CD4-positive, alpha-beta memory T cell (primary cell): ENCODE results near the gene CCDC13. TPM values are rescaled to one million over a fixed set of nuclear protein-coding genes. Genes with fewer than 3 reads are reported as not detected.

Experiments used
- CTCF ChIA-PET: fragments of 350-600 bp; sonication (Branson Sonifier 250); formaldehyde crosslinking; loops from one replicate; lab custom pipeline; 2021; ENCODE audit warnings: inconsistent platforms; ENCODE audit not compliant: partially characterized antibody; lab: Charles Lee
- POLR2A ChIA-PET: fragments of 350-600 bp; sonication (Branson Sonifier 250); formaldehyde crosslinking; loops from one replicate; lab custom pipeline; 2021; ENCODE audit not compliant: partially characterized antibody; lab: Charles Lee
- DNase-seq, 5 donors: peaks; one replicate each; pipeline versions ENCODE4 v3.0.0 to v3.0.0-alpha.2; 2020 to 2022; ENCODE audit warnings: mixed read lengths in 1 of 5
- H3K27ac ChIP-seq: one replicate; pipeline ENCODE4 v1.7.0; 2013; ENCODE audit warnings: low read depth, low read length
- H3K27me3 ChIP-seq: 2 replicates; pipeline ENCODE4 v1.7.0; 2013; ENCODE audit warnings: mild to moderate bottlenecking, low read length, moderate library complexity; ENCODE audit not compliant: insufficient read depth
- H3K36me3 ChIP-seq: 2 replicates; pipeline ENCODE4 v1.7.0; 2013; ENCODE audit warnings: mild to moderate bottlenecking, low read length, moderate library complexity; ENCODE audit not compliant: insufficient read depth
- H3K4me1 ChIP-seq: 2 replicates; pipeline ENCODE4 v1.7.0; 2013; ENCODE audit warnings: mild to moderate bottlenecking, low read length, moderate library complexity; ENCODE audit not compliant: insufficient read depth
- H3K4me3 ChIP-seq, 2 donors: one replicate each; pipeline ENCODE4 v1.7.0; 2013; ENCODE audit warnings: low read length in 2 of 2, mild to moderate bottlenecking in 1 of 2
- H3K9me3 ChIP-seq, 2 donors: one replicate each; pipeline ENCODE4 v1.7.0; 2013; ENCODE audit warnings: low read length in 2 of 2, control low read depth in 1 of 2; ENCODE audit not compliant: control insufficient read depth in 1 of 2
- H3K27ac Mint-ChIP-seq, 7 donors: one replicate each; pipeline ENCODE4 v1.8.0; 2020 to 2021; ENCODE audit warnings: mixed read lengths in 7 of 7, mild to moderate bottlenecking in 6 of 7, inconsistent platforms in 3 of 7, moderate library complexity in 3 of 7
- H3K27me3 Mint-ChIP-seq, 2 donors: one replicate each; pipeline ENCODE4 v1.8.0; 2020 to 2021; ENCODE audit warnings: mixed read lengths in 2 of 2
- H3K36me3 Mint-ChIP-seq, 2 donors: one replicate each; pipeline ENCODE4 v1.8.0; 2020 to 2021; ENCODE audit warnings: mixed read lengths in 2 of 2, inconsistent platforms in 1 of 2, mild to moderate bottlenecking in 1 of 2
- H3K4me1 Mint-ChIP-seq, 4 donors: one replicate each; pipeline ENCODE4 v1.8.0; 2020 to 2021; ENCODE audit warnings: mixed read lengths in 4 of 4, mild to moderate bottlenecking in 1 of 4
- H3K4me3 Mint-ChIP-seq, 8 donors: one replicate each; pipeline ENCODE4 v1.8.0; 2020 to 2021; ENCODE audit warnings: mixed read lengths in 8 of 8, mild to moderate bottlenecking in 7 of 8, moderate library complexity in 6 of 8, inconsistent platforms in 3 of 8
- H3K9me3 Mint-ChIP-seq, 8 donors: one replicate each; pipeline ENCODE4 v1.8.0; 2020 to 2021; ENCODE audit warnings: mixed read lengths in 8 of 8, mild to moderate bottlenecking in 5 of 8, inconsistent platforms in 3 of 8, moderate library complexity in 1 of 8
- intact Hi-C: fragments of 100-400 bp; cut with micrococcal nuclease; formaldehyde crosslinking; loops from one replicate; pipeline ENCODE4 v1.15.1; 2023
- polyA plus RNA-seq, 2 donors: library from polyadenylated mRNA; unstranded; fragments of 300-500 nt; fragmentation: Illumina TruSeq; gene quantifications; one replicate each; pipeline ENCODE4 v1.2.3, GENCODE V29; 2021
- total RNA-seq, 2 experiments: library from RNA; stranded (reverse); gene quantifications; one replicate each; pipeline ENCODE4 v1.2.3, GENCODE V29; 2021

Gene CCDC13
- total and polyA plus RNA-seq, 4 experiments from 2014 or later: 0.15 to 0.96 (median 0.49) TPM

DNA sequence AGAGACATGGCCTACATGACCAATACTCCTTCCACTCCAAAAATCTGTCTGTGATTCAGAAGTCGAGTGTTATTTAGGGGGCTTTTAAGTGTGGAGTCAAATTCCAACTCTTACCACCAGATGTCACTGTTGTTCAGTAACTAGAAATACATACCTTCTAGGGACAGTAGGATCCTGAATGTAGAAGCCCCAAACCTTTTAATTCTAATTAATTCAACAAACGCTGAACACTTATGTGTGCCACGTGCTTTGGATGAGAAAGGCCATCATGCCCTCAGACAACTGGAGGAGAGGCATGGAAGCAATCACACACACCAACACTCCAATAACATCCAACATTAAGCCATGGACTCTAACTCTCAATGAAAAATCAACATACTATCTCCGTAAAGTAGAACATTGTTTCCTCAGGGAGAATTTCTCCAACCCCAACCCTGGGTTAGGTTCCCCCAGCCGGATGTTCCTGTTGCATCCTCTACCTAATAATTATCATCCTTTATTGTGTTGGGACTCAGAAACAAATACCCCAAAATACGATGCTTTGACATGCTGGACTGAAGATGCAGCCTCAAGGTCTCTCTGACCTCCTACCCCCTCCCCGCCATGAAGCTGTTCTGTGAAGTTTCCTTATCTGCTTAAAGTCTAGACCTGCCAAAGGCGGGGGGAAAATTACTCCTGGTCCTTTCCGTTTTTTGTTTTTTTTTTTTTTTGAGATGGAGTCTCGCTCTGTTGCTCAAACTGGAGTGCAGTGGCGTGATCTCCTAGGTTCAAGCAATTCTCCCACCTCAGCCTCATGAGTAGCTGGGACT lies 8.0 kb upstream of the CCDC13 start:
- Histone ChIP-seq H3K27me3 (no peaks in the 10 kb centered on the region), H3K27ac (no peak overlapping the region), H3K36me3 (peaks cover 5% of the 10 kb centered on the region), H3K4me3 (no peak overlapping the region), H3K4me1 (no peaks in the 10 kb centered on the region), H3K9me3 (no peaks in the 10 kb centered on the region)
- peak in 4 of 5 donors; percentile 59 to 64 (median 61) for DNase-seq
- intact Hi-C loops: loop anchor here (1.0 to 5.0 kb wide), 4 partner anchors 50 to 1416 kb away; no protein-coding TSS in a partner anchor
- Mint-ChIP-seq H3K27me3 (no peaks in the 10 kb centered on the region), H3K9me3 (no peaks in the 10 kb centered on the region), H3K36me3 (peaks cover 12 to 25% of the 10 kb centered on the region in 2 donors), H3K4me1 (peaks cover 0 to 3% (median 2%) of the 10 kb centered on the region in 4 donors), H3K4me3 (no peak overlapping the region), H3K27ac (peak overlapping the region in 1 of 7 donors; percentile 43)
- ChIA-PET POLR2A (no interaction called here), CTCF (interaction anchor here (1.3 to 11.6 kb wide), 10 partner anchors 8 to 98 kb away, joined by 3 to 156 read pairs (median 9); partner anchors contain the start of genes CYP8B1 and HIGD1A)

DNA sequence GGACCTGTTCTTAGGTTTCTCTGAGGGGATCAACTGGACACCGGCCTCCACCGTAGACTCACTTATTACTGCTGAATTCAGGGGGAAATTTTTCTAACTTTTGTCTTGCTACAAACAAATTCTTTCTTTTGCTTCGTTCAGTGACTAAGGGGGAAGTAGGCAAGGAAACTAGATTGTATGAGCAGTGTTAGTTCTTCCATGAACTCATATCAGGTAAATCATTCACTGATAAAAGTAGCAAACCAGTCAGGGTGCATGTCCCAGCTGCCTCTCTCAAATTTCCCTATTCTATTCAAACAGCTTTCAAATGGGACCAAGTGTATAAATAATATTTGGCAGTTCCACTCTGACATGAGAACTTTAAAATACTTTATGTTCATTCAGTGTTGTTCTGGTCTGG lies 7.3 kb upstream of the CCDC13 start:
- Mint-ChIP-seq H3K36me3 (peaks cover 6 to 18% of the 10 kb centered on the region in 2 donors), H3K4me1 (peaks cover 0 to 2% (median under 1%) of the 10 kb centered on the region in 4 donors), H3K4me3 (no peak overlapping the region), H3K27me3 (no peaks in the 10 kb centered on the region), H3K9me3 (no peaks in the 10 kb centered on the region), H3K27ac (no peak overlapping the region)
- Histone ChIP-seq H3K9me3 (no peaks in the 10 kb centered on the region), H3K27ac (no peak overlapping the region), H3K36me3 (peaks cover 3% of the 10 kb centered on the region), H3K27me3 (no peaks in the 10 kb centered on the region), H3K4me3 (no peak overlapping the region), H3K4me1 (no peaks in the 10 kb centered on the region)
- ChIA-PET CTCF (interaction anchor here (0.8 to 11.6 kb wide), 20 partner anchors 8 to 110 kb away, joined by 3 to 156 read pairs (median 4); partner anchors contain the start of genes CYP8B1 and HIGD1A), POLR2A (interaction anchor here (1.0 to 1.2 kb wide), 2 partner anchors 59 to 101 kb away, joined by 4 read pairs; no protein-coding TSS in a partner anchor)
- no peak for DNase-seq
- intact Hi-C loops: loop anchor here (1.0 to 5.0 kb wide), 3 partner anchors 50 to 1417 kb away; no protein-coding TSS in a partner anchor

- DNase-seq: no peak
- H3K27me3 Mint-ChIP-seq: no peaks in the 10 kb centered on the region
- H3K36me3 ChIP-seq: no peaks in the 10 kb centered on the region
- H3K4me3 Mint-ChIP-seq: no peak overlapping the region
- no peak overlapping the region for H3K4me3 ChIP-seq
- peaks cover 0 to 2% (median under 1%) of the 10 kb centered on the region in 4 donors for H3K4me1 Mint-ChIP-seq
- peaks cover 2% of the 10 kb centered on the region for H3K4me1 ChIP-seq
- intact Hi-C loops: no loop called here
- peaks cover 5 to 12% of the 10 kb centered on the region in 2 donors for H3K36me3 Mint-ChIP-seq
- no peak overlapping the region for H3K27ac Mint-ChIP-seq
- H3K27me3 ChIP-seq: no peaks in the 10 kb centered on the region
- POLR2A ChIA-PET: no interaction called here
- no peaks in the 10 kb centered on the region for H3K9me3 Mint-ChIP-seq
- CTCF ChIA-PET: interaction anchor here (0.9 to 11.6 kb wide), 6 partner anchors 15 to 101 kb away, joined by 3 to 156 read pairs (median 6); partner anchors contain the start of gene CYP8B1
- no peak overlapping the region for H3K27ac ChIP-seq
- H3K9me3 ChIP-seq: no peaks in the 10 kb centered on the region
Observed at GRCh38 chr3:42778644-42779043, 5.6 kb upstream of the CCDC13 start.

DNA sequence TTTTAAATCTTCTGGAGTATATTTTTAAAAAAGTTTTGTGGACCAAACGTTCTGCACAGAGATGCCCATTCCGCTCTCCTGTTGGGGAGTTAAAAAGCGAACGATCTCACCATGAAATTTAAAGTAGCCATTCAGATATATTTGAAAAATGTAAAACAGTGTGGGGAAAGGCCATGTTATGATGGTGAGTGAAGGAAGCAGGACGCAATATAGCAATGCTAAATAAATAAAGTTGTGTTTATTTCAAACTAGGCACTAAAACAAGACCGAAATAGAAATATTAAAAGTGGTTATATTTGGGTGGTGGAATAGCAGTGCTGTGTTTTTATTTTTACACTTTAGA lies 327 bp upstream of the CCDC13 start:
- Mint-ChIP-seq H3K4me1 (peaks cover 5 to 16% (median 10%) of the 10 kb centered on the region in 4 donors), H3K36me3 (peaks cover 0 to 1% of the 10 kb centered on the region in 2 donors), H3K27ac (peak overlapping the region; percentile 83 to 98 (median 94)), H3K27me3 (no peaks in the 10 kb centered on the region), H3K9me3 (no peaks in the 10 kb centered on the region), H3K4me3 (peak overlapping the region; percentile 82 to 95 (median 91))
- H3K9me3 ChIP-seq: no peaks in the 10 kb centered on the region
- ChIA-PET CTCF (no interaction called here), POLR2A (no interaction called here)
- H3K4me3 ChIP-seq: peak overlapping the region; percentile 31 to 73
- no peaks in the 10 kb centered on the region for H3K36me3 ChIP-seq
- no peak for DNase-seq
- peaks cover 13% of the 10 kb centered on the region for H3K4me1 ChIP-seq
- intact Hi-C loops: loop anchor here (1.0 to 2.0 kb wide), 2 partner anchors 31 to 107 kb away; partner anchors contain the start of gene HIGD1A
- H3K27ac ChIP-seq: no peak overlapping the region
- no peaks in the 10 kb centered on the region for H3K27me3 ChIP-seq

- ChIA-PET POLR2A (no interaction called here), CTCF (interaction anchor here (0.7 to 3.3 kb wide), 3 partner anchors 9 to 110 kb away, joined by 3 to 16 read pairs (median 5); no protein-coding TSS in a partner anchor)
- DNase-seq: no peak
- Mint-ChIP-seq H3K4me1 (peaks cover 5 to 16% (median 10%) of the 10 kb centered on the region in 4 donors), H3K9me3 (no peaks in the 10 kb centered on the region), H3K4me3 (peak overlapping the region in 1 of 8 donors; percentile 26), H3K27ac (peak overlapping the region in 3 of 7 donors; percentile 58 to 70 (median 59)), H3K36me3 (peaks cover 0 to 1% of the 10 kb centered on the region in 2 donors), H3K27me3 (no peaks in the 10 kb centered on the region)
- intact Hi-C loops: no loop called here
- H3K9me3 ChIP-seq: no peaks in the 10 kb centered on the region
- H3K27ac ChIP-seq: no peak overlapping the region
- H3K36me3 ChIP-seq: no peaks in the 10 kb centered on the region
- peaks cover 13% of the 10 kb centered on the region for H3K4me1 ChIP-seq
- no peaks in the 10 kb centered on the region for H3K27me3 ChIP-seq
- no peak overlapping the region for H3K4me3 ChIP-seq
Observed at GRCh38 chr3:42771271-42771670, 1.8 kb downstream of the CCDC13 start.

DNA sequence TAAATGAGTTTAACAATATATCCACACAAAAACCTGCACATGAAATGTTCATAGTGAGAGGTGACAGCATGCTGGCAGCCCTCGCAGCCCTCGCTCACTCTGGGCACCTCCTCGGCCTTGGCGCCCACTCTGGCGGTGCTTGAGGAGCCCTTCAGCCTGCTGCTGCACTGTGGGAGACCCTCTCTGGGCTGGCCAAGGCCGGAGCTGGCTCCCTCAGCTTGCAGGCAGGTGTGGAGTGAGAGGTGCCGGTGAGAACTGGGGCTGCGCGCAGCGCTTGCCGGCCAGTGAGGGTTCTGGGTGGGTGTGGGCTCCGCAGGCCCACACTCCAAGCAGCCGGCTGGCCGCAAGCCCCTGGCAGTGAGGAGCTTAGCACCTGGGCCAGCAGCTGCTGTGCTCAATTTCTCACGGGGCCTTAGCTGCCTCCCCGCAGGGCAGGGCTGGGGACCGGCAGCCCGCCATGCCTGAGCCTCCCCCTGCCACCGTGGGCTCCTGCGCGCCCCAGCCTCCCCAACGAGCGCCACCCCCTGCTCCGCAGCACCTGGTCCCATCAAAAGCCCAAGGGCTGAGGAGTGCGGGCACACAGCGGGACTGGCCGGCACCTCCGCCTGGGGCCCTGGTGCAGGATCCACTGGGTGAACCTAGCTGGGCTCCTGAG lies 3.4 kb downstream of the CCDC13 start:
- H3K9me3 Mint-ChIP-seq: no peaks in the 10 kb centered on the region
- intact Hi-C loops: no loop called here

More for the DNA sequence above, 3.4 kb downstream of the CCDC13 start:
- H3K27ac Mint-ChIP-seq: no peak overlapping the region
- Histone ChIP-seq H3K9me3 (no peaks in the 10 kb centered on the region), H3K36me3 (no peaks in the 10 kb centered on the region), H3K4me3 (no peak overlapping the region), H3K27ac (no peak overlapping the region), H3K4me1 (peaks cover 13% of the 10 kb centered on the region), H3K27me3 (no peaks in the 10 kb centered on the region)
- no peak for DNase-seq
- no peaks in the 10 kb centered on the region for H3K27me3 Mint-ChIP-seq
- H3K36me3 Mint-ChIP-seq: peaks cover 0 to 1% of the 10 kb centered on the region in 2 donors
- CTCF ChIA-PET: interaction anchor here (3.3 kb wide), 1 partner anchor 10 kb away, joined by 16 read pairs; no protein-coding TSS in a partner anchor
- H3K4me3 Mint-ChIP-seq: no peak overlapping the region
- peaks cover 5 to 16% (median 10%) of the 10 kb centered on the region in 4 donors for H3K4me1 Mint-ChIP-seq
- POLR2A ChIA-PET: no interaction called here
